NB4 (cell line): Measurements from ENCODE around the gene TRAPPC2L.

Experiments used
- MYC ChIP-seq: IDR thresholded peaks from 2 replicates; pipeline ENCODE4 v1.6.1; 2011; ENCODE audit warnings: low read depth, low read length
- POLR2A ChIP-seq: IDR thresholded peaks from 2 replicates; pipeline ENCODE4 v1.6.1; 2011; ENCODE audit warnings: mild to moderate bottlenecking; ENCODE audit not compliant: insufficient read length; ENCODE audit errors: extremely low read depth
- TF ChIP-seq, protein P1 (sequence below): IDR thresholded peaks from one replicate; pipeline ENCODE4 v1.5.1; 2012; ENCODE audit warnings: low read depth, low read length
- TF ChIP-seq, protein P2 (sequence below): IDR thresholded peaks from 2 replicates; pipeline ENCODE4 v1.6.1; 2011; ENCODE audit warnings: low read depth, low read length

DNA sequence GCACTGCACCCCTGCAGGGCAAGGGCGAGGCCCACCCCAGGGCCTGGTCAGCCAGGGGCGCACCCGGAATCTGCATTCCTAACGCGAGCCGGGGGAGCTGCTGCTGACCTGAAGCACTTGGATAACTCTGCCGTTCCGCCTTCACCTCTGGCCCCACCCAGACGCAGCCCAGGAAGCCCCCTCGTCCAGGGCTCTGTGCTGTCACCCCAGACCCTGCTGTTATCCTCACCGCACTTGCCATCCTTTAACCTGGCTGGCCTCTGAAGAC, 22.8 kb downstream of the TRAPPC2L start:
- TF ChIP-seq, protein P1, sequence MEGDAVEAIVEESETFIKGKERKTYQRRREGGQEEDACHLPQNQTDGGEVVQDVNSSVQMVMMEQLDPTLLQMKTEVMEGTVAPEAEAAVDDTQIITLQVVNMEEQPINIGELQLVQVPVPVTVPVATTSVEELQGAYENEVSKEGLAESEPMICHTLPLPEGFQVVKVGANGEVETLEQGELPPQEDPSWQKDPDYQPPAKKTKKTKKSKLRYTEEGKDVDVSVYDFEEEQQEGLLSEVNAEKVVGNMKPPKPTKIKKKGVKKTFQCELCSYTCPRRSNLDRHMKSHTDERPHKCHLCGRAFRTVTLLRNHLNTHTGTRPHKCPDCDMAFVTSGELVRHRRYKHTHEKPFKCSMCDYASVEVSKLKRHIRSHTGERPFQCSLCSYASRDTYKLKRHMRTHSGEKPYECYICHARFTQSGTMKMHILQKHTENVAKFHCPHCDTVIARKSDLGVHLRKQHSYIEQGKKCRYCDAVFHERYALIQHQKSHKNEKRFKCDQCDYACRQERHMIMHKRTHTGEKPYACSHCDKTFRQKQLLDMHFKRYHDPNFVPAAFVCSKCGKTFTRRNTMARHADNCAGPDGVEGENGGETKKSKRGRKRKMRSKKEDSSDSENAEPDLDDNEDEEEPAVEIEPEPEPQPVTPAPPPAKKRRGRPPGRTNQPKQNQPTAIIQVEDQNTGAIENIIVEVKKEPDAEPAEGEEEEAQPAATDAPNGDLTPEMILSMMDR = no peak
- TF ChIP-seq POLR2A (no peak), MYC (no peak)
- TF ChIP-seq, protein P2, sequence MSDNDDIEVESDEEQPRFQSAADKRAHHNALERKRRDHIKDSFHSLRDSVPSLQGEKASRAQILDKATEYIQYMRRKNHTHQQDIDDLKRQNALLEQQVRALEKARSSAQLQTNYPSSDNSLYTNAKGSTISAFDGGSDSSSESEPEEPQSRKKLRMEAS = no peak
